Measurements from ENCODE around the gene USP6NL. TPM values are rescaled to one million over a fixed set of nuclear protein-coding genes. Genes with fewer than 3 reads are reported as not detected.

USP6NL gene
- total RNA-seq, 1 experiment from 2014 or later = 13.0 TPM

DNA sequence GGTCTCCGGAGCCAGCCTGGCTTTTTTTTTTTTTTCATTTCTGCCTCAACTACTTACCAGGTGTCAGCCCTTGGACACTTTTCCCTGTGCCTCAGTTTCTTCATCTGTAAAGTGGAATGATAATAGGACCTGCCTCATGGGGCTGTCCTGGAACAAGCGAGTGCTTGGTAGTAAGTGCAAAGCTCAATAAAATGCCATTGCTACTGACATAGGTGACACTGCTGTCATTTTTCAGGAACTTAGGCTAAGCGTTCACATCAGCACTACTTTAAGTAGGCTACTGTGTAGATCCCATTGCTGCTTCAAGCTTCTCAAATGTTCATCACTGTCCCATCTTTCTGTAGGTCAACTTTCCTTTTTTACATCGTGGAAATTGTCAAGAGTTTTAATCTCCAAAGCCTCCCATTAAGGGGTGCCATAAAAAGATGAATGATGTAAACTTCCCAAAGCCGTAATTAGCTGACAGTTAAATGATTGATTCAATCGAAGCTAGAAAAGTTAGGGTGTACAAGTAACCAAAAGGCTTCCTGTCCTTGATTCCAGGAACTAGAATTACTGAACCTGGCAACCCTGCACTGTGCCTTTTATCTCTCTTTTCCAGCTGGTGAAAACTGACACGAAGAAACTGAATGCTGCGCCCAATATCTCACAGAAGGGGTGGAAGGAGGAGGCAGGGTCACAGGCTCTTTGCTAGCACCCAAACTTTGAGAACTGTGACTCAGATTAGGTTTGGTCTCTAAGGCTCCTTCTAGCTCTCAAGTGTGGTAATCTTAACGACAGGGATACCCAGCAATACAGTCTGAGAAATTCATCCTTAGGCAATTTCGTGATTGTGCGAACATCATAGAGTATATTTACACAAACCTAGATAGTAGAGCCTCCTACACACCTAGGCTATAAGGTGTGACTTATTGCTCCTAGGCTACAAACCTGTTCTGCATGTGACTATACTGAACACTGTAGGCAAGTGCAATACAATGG is 861 bp upstream of the USP6NL start:
- Histone ChIP-seq H3K9me3 (ENCODE audit: low read length) (no peaks in the 10 kb centered on the region), H3K4me2 (ENCODE audit: low read length) (peak overlapping the region; percentile 80), H3K27ac (ENCODE audit: low read length) (0 out of 2 replicates have a peak overlapping the region, but pooled peaks have one; percentile 34), H2AFZ (ENCODE audit: low read length) (peak overlapping the region; percentile 79), H3K79me2 (ENCODE audit: low read length) (peaks cover 36% of the 10 kb centered on the region), H3K9ac (ENCODE audit: low read length) (peak overlapping the region; percentile 76), H3F3A (ENCODE audit: low read length, unreplicated experiment) (no peaks in the 10 kb centered on the region), H3K36me3 (ENCODE audit: low read depth, low read length) (no peaks in the 10 kb centered on the region), H3K4me1 (ENCODE audit: insufficient read depth, low read length) (peaks cover 14% of the 10 kb centered on the region; the same call in 1 of the 2 replicates), H4K20me1 (ENCODE audit: low read length) (0 out of 2 replicates have a peak, but pooled peaks cover 5% of the 10 kb centered on the region), H3K27me3 (ENCODE audit: low read length) (no peaks in the 10 kb centered on the region), H3K9me2 (replicated peaks; ENCODE audit: low read length) (no peaks in the 10 kb centered on the region), H3K4me3 (ENCODE audit: low read length) (peak overlapping the region; percentile 75)
- no peak for DNase-seq
- TSS peak; percentile 81 for BruUV-seq (replicated peaks)
- ChIA-PET CTCF (interaction anchor here (0.5 kb wide), 1 partner anchor 75 kb away, joined by 3 read pairs; no protein-coding TSS in a partner anchor), POLR2A (ENCODE audit: unreplicated experiment) (interaction anchor here (0.6 kb wide), 1 partner anchor 13 kb away, joined by 3 read pairs; no protein-coding TSS in a partner anchor)
- no peak for TF ChIP-seq EZH2phosphoT487 (IDR thresholded peaks at IDR 0.05; ENCODE audit: borderline replicate concordance, low read length)
- no peak for TF ChIP-seq EZH2 (IDR thresholded peaks at IDR 0.05; ENCODE audit: low read length, unreplicated experiment)
- TF ChIP-seq, protein P1, sequence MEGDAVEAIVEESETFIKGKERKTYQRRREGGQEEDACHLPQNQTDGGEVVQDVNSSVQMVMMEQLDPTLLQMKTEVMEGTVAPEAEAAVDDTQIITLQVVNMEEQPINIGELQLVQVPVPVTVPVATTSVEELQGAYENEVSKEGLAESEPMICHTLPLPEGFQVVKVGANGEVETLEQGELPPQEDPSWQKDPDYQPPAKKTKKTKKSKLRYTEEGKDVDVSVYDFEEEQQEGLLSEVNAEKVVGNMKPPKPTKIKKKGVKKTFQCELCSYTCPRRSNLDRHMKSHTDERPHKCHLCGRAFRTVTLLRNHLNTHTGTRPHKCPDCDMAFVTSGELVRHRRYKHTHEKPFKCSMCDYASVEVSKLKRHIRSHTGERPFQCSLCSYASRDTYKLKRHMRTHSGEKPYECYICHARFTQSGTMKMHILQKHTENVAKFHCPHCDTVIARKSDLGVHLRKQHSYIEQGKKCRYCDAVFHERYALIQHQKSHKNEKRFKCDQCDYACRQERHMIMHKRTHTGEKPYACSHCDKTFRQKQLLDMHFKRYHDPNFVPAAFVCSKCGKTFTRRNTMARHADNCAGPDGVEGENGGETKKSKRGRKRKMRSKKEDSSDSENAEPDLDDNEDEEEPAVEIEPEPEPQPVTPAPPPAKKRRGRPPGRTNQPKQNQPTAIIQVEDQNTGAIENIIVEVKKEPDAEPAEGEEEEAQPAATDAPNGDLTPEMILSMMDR (conservative IDR thresholded peaks at IDR 0.05; ENCODE audit: low read depth, low read length) = no peak
- ATAC-seq = no peak
- intact Hi-C loops (cut with micrococcal nuclease) = loop anchor here (1.0 kb wide), 1 partner anchor 104 kb away; no protein-coding TSS in a partner anchor

DNA sequence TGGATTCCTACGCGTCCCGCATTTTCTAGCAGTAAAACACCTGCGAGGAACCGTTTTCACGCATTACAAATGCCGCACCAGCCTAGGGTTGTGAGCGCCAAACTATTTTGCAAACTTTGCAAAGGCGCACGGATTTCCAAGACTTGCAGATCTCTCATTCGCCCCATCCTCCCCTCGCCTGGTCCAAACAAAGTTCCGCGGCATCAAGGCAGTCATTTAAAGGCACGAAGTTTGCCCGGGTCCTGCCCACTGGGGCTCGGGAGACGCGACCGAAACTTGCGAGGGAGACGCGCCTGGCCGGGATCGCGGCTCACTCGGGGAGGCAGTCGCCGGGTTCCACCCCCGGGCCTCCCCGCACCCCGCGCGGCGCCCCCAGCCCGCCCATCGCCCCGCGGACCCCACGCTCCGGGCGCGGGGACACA is 613 bp downstream of the USP6NL start:
- H3K4me2 ChIP-seq (ENCODE audit: low read length) = peak overlapping the region; percentile 76
- POLR2A ChIA-PET (ENCODE audit: unreplicated experiment) = no interaction called here
- H3F3A ChIP-seq (ENCODE audit: low read length, unreplicated experiment) = no peaks in the 10 kb centered on the region
- H3K9me2 ChIP-seq (replicated peaks; ENCODE audit: low read length) = no peaks in the 10 kb centered on the region
- peak; percentile 28 for ATAC-seq
- H3K79me2 ChIP-seq (ENCODE audit: low read length) = peaks cover 51% of the 10 kb centered on the region
- H3K9ac ChIP-seq (ENCODE audit: low read length) = peak overlapping the region; percentile 79
- H3K27me3 ChIP-seq (ENCODE audit: low read length) = no peaks in the 10 kb centered on the region
- no peak for DNase-seq
- BruUV-seq (replicated peaks) = no TSS peak
- CTCF ChIA-PET = no interaction called here
- H2AFZ ChIP-seq (ENCODE audit: low read length) = 0 out of 2 replicates have a peak overlapping the region, but pooled peaks have one; percentile 42
- TF ChIP-seq, protein P1 (conservative IDR thresholded peaks at IDR 0.05; ENCODE audit: low read depth, low read length) = no peak
- TF ChIP-seq EZH2phosphoT487 (IDR thresholded peaks at IDR 0.05; ENCODE audit: borderline replicate concordance, low read length) = no peak
- no peak for TF ChIP-seq EZH2 (IDR thresholded peaks at IDR 0.05; ENCODE audit: low read length, unreplicated experiment)
- peak overlapping the region; percentile 75 for H3K4me3 ChIP-seq (ENCODE audit: low read length)
- no peaks in the 10 kb centered on the region for H3K36me3 ChIP-seq (ENCODE audit: low read depth, low read length)
- H3K4me1 ChIP-seq (ENCODE audit: insufficient read depth, low read length) = peaks cover 14% of the 10 kb centered on the region; the same call in 1 of the 2 replicates
- peak overlapping the region; percentile 34; the same call in 1 of the 2 replicates for H3K27ac ChIP-seq (ENCODE audit: low read length)
- intact Hi-C loops (cut with micrococcal nuclease) = loop anchor here (2.0 kb wide), 1 partner anchor 74 kb away; no protein-coding TSS in a partner anchor
- H4K20me1 ChIP-seq (ENCODE audit: low read length) = 0 out of 2 replicates have a peak, but pooled peaks cover 5% of the 10 kb centered on the region
- H3K9me3 ChIP-seq (ENCODE audit: low read length) = no peaks in the 10 kb centered on the region

Data from PC-3 (cell line).